Inflammatory macrophage treated with lipopolysaccharide for 4 hours (primary cell): ENCODE data around the gene EIF6.
"Not testable (repeated sequence)": the region's sequence is repeated elsewhere in the genome, so short reads cannot be mapped to it uniquely, and the experiment has no call there.

Experiments used
- DNase-seq: peaks from one replicate; pipeline ENCODE4 v3.0.0-alpha.2; 2020

Gene EIF6

DNA sequence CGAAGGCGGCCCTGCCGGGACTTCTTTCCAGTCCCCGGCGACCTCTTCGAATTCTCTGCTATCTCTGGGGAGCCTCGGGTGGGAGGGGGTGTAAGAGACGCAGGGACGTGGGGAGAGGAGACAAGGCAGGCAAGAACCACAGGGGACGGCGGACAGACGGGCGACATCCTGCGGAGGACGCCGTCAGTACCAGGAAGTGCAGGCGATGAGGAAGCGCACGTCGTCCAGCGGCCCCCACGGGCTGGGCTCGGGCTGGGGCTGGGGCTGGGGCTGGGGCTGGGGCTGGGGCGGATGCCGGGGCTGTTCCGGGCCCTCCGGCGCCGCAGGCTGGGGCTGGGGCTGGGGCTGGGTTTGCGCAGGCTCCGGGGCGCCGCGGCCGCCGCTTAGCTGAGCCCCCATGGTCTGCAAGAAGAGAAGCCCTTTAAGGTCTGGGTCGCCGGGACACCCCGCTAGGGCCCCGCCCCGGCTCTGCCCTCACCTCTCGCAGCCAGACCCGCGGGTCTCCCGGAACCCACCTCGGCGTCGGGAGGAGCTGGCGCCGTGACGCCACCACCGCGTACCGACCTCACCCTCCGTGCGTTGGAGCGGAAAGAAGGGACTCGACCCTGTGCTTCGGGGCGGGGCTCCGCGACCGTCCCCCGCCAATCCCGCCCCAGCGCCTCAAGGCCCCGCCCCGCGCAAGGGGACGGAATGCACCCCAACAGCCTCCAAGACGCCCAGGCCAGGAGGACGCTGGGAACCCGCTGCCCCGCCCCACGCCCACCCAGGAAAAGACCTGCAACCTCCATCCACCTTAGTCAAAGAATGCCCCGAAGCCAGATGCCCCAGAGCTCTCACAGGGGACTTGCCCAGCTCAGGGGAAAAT, 6.8 kb downstream of the EIF6 start, which contains the start of gene MMP24OS:
Gene MMP24OS (minus strand): TSS at position 592 of the 865 bp plus-strand sequence. CDS start 193 bp downstream, at position 399.
- peak; percentile 93 for DNase-seq

DNA sequence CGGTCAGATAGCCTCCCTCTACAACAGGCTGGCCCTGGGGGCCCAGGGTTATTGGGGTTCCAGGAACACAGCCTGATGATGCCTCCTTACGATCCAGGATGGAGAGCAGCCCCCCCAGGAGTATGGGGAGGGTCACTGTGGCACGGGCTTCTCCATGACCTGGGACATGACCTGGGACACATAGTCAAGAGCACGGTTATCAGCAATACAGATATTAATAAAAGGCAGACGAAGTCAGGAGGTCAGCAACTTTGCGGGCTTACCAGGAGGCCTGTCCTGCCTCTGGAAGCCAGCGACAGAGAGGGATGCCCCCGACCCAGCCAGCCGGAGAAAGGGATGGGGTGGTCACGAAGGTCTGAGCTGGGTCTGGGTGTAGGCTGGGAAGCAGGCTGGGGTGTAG, 7.4 kb downstream of the EIF6 start:
- DNase-seq, result no peak

DNA sequence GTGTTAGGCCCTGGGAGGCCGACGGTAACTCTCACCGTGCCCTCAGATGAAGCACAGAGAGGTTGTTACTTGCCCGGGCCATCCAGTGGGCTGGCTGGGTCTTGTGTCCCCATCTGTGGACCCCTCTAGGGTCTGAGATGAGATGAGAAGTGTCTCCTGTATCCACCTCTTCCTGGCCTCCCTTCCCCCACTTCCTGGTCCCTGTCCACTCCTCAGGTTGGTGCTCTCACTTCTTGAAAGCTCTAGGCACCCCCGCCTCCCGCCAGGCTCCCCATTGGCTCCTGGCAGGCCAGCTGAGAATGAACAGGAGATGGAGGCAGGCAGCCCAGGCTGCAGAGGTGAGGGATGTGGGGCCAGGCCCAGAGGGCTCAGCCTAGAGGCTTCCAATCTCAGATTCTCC, 8.2 kb downstream of the EIF6 start:
- DNase-seq, result no peak

DNA sequence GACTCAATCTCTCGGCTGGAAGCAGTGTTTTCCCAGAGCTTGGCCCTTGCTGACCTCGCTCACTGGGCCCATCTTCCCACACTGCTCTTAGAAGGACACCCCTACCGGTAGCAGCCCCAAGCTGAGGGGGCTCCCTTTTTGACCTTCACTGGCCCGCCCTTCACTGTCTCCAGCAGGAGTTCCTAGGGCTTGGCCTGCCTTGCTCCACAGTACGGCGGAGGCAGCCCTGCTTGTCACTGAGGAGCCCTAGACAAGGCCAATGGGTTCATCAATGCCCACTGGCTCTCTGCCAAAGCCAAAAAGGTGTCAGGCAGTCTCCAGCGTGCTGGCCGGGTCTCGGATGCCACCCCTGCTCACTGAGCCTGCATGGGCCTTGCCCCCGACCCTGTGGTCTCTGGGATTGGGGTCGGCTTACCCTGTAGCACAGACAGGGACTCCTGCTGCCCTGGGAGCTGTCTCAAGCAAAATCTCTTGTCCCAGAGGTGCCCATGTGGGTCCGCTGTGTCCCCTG, 8.8 kb downstream of the EIF6 start:
- no peak for DNase-seq

DNA sequence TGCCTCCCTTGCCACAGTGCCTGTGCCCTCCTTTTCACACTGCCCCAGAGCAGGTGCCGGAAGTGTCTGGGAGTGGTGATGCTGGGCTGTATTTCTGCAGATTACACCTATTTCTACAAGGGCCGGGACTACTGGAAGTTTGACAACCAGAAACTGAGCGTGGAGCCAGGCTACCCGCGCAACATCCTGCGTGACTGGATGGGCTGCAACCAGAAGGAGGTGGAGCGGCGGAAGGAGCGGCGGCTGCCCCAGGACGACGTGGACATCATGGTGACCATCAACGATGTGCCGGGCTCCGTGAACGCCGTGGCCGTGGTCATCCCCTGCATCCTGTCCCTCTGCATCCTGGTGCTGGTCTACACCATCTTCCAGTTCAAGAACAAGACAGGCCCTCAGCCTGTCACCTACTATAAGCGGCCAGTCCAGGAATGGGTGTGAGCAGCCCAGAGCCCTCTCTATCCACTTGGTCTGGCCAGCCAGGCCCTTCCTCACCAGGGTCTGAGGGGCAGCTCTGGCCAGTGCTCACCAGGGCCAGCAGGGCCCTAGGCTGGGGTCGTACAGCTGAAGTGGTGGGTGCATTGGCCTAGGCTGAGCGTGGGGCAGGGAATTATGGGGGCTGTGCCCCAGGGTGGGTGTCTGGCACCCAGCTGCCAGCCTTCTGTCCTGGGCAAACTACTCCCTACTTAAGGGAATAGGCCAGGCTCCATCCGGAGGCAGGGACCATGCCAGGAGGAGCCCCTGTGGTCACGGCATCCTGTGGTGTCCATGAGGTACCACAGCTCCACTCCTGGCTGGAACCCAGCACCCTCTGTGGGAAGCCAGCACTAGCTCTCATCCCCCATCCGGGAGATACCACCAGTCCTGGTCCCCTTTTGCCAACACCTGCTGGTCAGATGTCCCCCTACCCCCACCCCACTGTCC, 10.1 kb downstream of the EIF6 start:
- DNase-seq, result no peak

DNA sequence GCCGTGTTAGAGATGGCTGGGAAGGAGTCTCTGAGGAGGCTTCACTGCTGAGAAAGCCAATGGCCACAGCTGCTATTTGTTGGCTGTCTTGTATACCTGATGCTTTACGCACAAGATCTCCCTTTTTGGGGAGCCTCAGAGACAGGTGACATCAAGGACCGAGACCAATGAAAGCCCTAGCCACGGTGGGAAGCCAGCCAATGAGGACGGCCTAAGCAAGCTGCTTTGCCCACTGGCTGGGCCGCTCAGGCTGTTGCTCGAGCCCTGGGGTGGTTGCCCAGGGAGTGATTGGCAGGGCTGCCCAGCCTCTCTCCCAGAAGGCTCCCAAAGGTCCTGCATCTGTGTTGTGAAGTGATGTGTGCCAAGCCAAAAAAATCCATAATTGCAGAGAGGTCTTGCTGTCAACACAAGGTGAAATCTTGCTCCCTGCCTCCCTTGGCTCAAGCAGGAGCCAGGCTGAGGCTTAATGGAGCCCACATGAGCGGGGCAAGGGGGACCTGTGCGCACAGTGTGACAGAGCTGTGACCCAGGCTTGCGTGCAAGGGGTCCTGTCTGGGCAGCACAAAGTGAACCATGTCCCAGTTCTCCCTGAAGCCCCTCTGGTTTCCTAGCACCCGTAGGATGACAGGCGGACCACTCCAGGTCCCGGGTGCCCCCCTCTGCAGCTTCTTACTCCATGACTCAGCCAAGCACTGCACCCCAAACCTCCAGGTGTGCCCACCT, 11.0 kb downstream of the EIF6 start:
- no peak for DNase-seq

DNA sequence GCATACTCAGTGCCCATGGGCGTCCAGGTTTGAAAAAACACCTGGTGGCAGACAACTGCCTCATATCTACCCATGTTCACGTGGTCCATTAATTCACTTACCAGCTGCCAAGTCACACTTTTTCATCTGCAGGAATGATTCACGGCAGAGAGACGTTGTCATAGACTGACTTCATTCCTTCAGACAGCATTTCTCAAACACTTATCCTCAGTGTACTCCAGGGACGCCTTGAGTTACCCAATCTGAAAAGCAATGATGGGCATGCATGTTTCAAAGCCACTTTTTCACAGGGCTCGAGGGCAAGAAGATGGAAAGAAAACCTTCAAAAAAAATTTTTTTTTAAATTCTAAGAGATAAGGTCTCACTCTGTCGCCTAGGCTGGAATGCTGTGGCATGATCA, 12.7 kb downstream of the EIF6 start:
- DNase-seq, result no peak

DNA sequence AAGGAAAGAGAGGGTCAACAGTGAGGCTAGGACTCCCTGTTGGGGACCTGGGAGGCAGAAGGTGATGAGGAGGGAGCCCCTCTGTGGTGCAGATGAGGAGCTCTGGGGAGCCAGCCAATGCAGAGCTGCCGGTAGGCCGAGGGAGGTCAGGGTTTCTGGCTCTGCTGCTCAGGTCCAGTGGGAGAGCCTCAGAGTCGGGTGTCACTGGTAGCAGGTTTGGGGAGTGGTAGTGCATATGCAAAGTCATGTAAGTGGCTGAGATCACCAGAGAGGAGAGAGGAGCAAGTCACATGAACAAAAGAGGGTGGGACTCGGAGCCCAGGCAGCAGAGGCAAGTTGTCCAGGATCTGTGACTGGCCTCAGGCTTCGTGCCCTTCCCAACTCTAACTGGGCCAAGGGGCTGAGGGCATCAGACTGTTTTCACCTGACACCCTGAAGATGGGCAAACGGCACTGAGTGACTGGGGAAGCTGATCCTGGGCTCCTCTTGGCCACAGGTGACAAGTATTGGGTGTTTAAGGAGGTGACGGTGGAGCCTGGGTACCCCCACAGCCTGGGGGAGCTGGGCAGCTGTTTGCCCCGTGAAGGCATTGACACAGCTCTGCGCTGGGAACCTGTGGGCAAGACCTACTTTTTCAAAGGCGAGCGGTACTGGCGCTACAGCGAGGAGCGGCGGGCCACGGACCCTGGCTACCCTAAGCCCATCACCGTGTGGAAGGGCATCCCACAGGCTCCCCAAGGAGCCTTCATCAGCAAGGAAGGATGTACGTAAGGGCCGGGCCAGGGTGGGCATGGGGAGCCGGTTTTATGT, 13.3 kb downstream of the EIF6 start:
- DNase-seq, result no peak

DNA sequence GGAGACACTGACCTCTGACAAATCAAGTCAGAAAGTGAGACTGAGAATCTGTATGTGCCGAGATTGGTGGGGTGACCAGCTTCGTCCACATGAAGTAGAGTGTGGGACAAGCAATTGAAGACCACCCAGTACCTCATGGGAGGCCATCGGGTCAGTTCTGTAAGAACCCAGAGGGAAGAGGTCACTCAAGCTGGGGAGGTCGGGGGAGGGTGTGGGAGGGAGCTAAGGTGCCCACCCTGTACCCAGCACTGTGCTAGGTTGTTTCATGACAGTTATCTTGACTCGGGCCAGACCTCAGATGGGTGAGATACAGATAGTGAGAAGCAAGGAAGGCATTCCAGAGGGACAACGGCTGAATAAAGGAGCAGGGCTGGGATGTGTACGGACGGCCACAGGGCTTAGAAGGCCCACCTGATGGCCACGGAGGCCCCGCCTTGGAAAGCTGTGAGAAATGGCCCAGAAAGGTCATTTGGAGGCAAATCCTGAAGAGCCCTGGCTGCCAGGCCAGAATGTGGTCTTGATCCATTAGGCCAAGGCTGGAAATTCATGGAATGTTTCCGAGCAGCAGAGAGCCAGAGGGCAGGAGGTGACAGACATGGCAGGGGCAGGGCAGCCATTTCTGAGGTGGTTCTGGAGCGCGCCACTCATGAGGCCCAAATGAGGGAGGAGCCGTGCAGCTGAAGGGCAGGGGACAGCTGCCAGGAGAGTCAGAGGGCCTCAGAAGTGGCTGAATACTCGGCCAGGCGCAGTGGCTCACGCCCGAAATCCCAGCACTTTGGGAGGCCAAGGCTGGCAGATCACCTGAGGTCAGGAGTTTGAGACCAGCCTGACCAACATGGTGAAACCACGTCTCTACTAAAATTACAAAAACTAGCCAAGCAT, 14.3 kb downstream of the EIF6 start:
- no peak for DNase-seq

DNA sequence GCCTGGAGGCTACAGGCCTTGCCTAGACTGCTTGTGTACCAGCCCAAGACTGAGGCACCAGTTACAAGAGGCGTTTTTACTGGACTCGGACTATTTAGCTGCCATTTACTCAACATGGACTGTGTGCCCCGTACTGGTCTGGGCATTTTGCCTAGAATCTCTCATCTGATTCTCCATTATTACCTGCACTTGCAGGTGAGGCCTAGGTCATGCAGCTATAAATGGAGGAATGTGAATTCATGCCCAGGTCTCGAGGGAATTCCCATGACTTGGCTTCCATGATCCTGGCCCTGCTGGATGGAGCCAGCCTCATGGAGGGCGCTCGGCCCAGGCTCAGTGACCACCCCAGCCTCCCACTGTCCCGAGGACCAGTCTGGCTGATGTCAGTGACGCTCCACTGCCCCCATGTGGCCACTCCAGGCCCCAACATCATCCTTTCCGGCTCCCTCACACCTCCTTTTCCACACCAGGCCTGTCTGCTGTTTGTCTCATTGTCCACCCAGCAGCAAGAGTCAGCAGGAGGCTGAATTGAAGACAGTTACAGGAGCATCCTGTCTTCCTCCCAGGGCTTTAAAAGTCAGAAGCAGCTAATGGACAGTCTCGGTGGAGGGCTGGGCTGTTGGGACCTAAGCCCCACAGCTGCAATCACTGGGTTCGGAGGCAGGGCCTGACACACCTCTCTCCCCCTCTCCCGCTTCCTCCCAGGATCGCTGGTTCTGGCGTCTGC, 15.4 kb downstream of the EIF6 start:
- peak; percentile 35 for DNase-seq

DNA sequence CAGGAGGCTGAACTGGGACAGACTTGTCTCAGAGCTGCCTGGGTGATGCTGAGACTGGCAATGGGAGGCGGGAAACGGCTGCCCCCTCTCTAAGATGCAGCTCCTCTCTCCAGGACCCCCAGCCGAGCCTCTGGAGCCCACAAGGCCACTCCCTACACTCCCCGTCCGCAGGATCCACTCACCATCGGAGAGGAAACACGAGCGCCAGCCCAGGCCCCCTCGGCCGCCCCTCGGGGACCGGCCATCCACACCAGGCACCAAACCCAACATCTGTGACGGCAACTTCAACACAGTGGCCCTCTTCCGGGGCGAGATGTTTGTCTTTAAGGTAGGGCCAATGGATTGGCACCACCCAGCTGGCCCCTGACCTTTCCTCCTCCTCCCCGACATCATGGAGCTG, 17.5 kb downstream of the EIF6 start:
- DNase-seq, result no peak

DNA sequence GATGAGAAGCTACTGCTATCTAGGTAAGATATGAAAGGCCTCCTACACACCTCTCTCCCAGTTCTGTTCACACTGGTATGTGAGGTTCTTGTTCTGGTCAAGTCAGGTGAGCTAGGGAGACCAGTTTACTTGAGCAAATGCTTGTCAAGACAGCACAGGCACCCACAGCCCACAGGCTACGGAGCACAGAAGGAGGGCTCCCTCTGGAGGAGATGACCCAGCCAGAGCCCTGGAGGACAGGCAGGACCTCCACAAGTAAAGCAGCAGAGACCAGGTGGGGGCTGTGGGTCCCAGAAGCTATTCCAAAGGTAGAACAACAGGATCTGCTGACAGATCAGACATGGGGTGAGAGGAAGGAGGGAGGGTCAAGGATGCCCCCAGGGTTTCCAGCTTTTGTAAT, 19.8 kb downstream of the EIF6 start:
- DNase-seq, result no peak

DNA sequence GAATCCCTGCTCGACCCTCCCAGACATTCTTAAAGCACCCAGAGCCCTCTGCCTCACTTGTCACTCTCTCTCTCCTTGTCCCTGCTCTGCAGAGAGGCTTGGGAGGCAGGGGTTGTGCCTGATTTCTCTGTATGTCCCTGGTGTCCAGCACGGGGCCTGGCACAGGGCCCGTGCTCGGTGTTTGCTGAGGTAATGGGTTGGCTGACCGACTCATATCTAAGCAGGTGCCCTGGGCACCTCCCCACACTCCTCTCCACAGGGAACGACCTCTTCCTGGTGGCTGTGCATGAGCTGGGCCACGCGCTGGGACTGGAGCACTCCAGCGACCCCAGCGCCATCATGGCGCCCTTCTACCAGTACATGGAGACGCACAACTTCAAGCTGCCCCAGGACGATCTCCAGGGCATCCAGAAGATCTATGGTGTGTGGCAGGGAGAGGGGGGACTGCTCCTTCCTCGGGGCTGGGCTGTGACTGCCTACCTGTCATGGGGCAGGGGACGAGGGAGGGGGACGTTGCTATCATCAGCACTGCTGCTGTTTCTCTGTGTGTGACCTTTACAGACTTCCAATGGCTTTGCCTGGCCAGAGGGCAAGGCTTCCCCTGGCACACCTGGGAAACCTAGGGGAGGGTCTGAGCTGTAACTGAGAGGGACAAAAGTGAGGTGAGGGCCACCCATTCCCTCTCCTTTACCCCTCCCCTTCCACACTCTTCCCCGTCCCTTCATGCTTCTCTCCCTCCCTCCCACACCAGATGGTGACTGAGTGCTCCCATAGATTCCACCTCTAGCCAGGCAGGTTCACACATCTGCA, 20.8 kb downstream of the EIF6 start:
- DNase-seq, result no peak

DNA sequence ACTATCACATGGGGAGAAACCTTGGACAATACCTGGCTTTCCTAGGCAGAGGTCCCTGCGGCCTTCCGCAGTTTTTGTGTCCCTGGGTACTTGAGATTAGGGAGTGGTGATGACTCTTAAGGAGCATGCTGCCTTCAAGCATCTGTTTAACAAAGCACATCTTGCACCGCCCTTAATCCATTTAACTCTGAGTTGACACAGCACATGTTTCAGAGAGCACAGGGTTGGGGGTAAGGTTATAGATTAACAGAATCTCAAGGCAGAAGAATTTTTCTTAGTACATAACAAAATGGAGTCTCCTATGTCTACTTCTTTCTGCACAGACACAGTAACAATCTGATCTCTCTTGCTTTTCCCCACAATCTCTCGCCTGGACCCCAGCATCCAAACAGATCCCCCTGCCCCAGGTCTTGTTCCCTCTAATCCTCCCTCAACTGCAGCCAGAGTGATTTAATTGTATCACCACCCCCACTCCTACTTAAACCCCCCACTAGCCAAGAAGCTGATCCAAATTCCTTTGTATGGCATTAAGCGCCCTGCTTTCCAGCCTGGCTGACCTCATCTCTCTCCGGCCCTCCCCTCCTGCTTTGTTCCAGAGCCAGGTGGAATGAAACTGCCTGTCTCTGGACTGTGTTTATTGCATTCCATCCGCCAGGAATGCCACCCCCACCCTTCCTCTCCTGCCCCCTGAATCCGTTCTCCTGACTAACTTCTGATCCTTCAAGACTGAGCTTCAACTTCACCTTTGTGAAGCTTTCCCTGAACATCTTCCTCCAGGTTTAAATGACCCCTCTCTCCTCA, 21.6 kb downstream of the EIF6 start:
- DNase-seq, result not testable (repeated sequence)

DNA sequence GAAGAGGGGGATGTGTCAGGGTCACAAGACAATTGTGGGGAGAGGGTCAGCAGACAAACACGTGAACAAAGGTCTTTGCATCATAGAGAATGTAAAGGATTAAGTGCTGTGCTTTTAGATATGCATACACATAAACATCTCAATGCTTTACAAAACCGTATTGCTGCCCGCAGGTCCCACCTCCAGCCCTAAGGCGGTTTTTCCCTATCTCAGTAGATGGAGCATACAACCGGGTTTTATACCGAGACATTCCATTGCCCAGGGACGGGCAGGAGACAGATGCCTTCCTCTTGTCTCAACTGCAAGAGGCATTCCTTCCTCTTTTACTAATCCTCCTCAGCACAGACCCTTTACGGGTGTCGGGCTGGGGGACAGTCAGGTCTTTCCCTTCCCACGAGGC, 22.3 kb downstream of the EIF6 start:
- DNase-seq, result not testable (repeated sequence)

DNA sequence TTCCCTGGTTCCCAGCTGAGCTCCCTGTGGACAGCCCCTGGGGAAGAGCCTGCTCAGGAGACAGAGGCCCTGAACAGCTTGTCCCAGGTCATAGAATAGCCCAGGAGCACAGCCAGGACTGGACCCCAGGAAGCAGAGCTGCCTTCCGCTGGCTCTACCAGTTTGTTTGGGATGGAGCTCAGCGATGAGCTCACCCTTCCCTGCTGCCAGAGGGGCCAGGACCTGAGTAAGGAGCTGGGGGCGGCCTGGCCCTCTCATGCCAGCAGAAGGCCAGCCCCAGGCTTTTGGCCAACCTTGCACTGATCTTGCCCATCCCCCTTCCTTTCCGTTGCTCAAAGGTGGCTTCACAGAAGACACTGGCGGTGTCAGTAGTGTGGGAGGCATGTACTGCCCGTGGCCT, 24.1 kb downstream of the EIF6 start:
- no peak for DNase-seq

DNA sequence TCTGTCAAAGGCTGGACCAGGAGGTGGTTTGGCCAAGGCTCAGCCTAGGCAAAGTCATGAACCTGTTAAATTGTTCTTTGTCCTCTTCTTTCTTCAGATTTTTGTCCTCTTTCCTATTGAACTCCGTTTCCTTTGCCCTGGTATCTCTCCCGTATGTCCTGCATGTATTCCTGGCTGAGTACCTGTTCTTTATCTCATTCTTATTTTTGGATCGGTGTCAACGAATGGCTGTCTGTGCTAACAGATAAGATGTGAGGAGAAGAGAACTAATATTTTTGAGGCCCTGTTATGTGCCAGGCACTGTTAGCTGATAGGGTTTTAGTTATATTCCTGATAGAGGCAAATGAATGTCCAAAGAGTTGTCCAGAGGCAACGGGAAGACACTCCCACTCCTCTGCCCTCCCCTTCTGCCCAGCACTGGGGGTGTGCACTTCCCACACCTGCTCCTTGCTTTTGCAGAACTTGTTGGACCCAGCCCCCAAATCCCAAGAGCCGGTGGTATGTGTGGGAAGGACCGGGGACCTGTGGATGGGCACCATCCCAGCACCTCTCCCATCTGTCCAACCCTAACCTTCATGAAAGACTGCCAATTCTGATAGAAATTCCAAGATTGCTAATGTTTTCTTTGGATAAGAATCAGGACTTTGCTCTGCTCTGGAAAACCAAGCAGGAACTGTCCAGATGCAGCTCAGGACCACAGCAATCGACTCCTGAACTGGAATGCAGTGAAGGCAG, 27.2 kb downstream of the EIF6 start:
- no peak for DNase-seq
